GM13977 (cell line): ENCODE measurements around the gene CITED4.

Source experiments
- DNase-seq: peaks from one replicate; pipeline ENCODE4 v3.0.0; 2012; ENCODE audit warnings: low spot score
- in situ Hi-C: fragments of 300-500 bp; cut with MboI; formaldehyde crosslinking; loops from one replicate; pipeline ENCODE4 v1.12.0; 2022; ENCODE audit warnings: low sequenced_read_pairs, low pct_unique_long_range_greater_than_20kb, mixed read lengths, inconsistent platforms; ENCODE audit not compliant: unreplicated experiment
- TF ChIP-seq, protein P1 (sequence below): IDR thresholded peaks from 2 replicates; pipeline ENCODE4 v1.5.1; 2012; ENCODE audit warnings: mild to moderate bottlenecking, control low read depth; ENCODE audit not compliant: insufficient read depth; ENCODE audit errors: extremely low read depth, missing control alignments

CITED4 gene

DNA sequence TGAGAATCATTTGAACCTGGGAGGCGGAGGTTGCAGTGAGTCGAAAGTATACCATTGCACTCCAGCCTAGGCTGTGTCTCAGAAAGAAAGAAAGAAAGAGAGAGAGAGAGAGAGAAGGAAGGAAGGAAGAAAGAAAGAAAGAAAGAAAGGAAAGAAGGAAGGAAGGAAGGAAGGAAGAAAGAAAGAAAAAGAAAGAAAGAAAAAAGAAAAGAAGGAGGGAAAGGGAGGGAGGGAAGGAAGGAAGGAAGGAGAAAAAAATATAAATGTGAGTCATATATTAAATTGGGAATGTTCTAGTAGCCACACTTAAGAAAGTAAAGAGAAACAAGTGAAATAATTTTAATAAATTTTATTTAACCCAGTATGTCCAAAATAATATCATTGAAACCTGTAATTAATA is 16.7 kb upstream of the CITED4 start:
- in situ Hi-C loops: no loop called here
- TF ChIP-seq, protein P1, sequence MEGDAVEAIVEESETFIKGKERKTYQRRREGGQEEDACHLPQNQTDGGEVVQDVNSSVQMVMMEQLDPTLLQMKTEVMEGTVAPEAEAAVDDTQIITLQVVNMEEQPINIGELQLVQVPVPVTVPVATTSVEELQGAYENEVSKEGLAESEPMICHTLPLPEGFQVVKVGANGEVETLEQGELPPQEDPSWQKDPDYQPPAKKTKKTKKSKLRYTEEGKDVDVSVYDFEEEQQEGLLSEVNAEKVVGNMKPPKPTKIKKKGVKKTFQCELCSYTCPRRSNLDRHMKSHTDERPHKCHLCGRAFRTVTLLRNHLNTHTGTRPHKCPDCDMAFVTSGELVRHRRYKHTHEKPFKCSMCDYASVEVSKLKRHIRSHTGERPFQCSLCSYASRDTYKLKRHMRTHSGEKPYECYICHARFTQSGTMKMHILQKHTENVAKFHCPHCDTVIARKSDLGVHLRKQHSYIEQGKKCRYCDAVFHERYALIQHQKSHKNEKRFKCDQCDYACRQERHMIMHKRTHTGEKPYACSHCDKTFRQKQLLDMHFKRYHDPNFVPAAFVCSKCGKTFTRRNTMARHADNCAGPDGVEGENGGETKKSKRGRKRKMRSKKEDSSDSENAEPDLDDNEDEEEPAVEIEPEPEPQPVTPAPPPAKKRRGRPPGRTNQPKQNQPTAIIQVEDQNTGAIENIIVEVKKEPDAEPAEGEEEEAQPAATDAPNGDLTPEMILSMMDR: no peak

DNA sequence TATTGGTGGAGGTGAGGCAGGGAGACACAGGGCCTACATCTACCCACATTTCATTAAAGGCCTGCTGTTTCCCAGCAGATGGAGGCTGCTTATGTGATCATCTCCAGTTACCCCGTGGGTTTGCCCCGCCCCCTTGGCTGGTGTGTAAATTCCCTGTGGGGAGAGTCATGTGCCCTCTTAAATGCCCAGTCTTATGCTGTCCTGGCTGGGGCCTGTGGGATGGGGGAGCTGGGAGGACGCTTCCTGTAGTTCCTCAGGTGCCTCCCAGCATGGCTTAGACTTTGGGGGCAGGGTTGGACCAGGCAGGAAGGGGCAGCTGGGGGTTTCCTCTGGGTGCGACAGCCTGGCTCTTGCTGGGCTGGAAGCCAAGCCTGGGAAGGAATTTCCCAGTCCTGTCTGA is 15.5 kb upstream of the CITED4 start:
- no peak for DNase-seq
- TF ChIP-seq, protein P1: no peak
- in situ Hi-C loops: no loop called here

More for the DNA sequence above, 16.7 kb upstream of the CITED4 start:
- DNase-seq: no peak

DNA sequence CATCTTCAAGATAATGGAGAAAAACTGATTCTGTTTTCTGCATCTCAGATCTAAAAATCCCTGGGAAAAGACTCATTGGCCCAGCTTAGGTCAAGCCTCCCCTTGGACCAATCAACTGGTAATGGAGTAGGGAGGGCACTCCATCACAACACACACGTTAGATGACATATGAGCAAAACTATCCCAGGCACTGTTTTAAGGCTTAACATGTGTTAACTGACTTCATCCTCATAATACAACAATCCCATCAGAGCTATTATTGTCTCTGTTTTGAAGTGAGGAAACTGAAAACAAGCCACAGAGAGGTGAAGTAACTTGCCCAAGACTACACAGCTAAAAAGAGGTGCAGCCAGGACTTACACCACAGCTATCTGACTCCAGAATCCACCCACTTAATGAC is 14.7 kb upstream of the CITED4 start:
- TF ChIP-seq, protein P1: no peak
- DNase-seq: no peak
- in situ Hi-C loops: no loop called here

DNA sequence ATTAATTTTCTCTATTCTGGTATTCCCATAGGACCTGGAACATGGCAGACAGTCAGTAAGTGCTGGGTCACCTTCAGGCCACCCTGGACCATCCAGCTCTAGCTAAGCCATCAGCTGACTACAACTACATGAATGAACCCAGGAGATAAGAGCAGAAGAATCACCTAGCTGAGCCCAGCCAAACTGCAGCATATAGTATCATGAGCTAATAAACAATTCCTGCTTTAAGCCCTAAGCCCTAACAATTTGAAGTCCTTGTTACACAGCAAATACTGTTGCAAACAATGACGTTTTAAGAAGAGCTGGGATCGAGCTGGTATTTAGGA is 14.2 kb upstream of the CITED4 start:
- in situ Hi-C loops: no loop called here
- no peak for DNase-seq
- TF ChIP-seq, protein P1: no peak

DNA sequence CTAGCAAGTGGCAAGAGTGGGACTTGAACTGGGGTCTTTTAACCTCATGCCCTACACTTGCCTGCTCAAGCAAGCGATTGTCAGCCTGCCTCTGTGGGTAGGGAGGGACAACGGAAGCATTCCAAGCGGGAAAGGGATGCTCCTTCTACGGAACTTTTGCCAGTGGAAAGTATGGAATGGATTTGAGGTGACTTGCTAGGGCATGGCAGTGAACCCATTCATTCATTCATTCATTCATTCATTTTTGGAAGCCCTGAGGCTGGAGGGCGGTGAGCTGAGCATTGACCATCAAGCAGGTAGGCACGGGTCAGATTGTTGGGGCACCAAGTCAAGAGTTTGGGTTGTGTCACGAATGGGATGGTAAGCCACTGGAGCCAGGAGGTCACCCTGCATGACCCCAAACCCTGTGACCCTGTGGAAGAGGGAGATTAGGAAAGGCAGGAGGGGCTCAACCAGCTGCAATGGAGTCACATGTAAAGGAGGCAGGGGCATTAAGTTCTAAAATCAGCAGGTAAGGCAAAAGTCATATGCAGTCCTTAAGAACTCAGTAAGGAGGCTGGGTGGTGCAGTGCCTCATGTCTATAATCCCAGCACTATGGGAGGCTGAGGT is 11.8 kb upstream of the CITED4 start:
- DNase-seq: no peak
- TF ChIP-seq, protein P1: no peak
- in situ Hi-C loops: no loop called here

DNA sequence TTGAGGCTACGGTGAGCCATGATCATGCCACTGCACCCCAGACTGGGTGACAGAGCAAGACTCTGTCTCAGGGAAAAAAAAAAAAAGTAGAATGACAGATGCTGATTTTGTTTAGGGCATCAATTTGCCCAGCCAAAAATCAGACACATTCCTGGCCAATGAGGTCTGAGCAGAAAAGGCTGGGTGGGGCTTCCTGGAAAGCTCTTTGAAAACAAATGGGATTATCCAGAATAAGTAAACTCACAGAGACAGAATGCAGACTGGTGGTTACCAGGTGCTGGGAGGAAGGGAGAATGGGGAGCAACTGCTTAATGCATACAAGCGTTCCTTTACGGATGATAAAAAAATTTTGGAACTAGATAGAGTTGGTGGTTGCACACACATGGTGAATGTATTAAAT is 10.1 kb upstream of the CITED4 start:
- no peak for DNase-seq
- in situ Hi-C loops: no loop called here
- TF ChIP-seq, protein P1: no peak

DNA sequence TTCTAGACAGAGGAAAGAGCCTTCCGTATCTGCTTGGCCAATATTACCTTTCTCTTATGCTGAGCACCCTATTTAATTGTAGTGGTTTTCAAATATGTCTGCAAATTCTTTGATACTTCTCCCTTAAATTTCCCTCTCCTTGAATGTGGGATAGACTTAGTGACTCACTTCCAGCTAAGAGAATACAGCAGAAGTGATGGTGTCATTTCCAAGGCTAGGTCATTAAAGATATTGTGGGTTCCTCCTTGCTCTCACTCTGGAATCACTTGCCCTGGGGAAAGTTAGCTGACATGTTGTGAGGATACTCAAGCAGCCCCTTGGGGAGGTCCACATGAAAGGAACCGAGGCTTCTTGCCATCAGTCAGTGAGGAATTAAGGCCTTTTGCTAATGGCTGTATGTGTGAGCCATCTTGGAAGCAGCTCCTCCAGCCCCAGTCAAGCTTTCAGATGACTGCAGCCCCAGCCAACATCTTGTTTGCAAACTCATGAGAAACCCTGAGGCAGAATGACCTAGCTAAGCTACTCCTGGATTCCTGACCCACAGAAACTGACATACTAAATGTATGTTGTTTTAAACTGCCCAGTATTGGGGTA is 8.1 kb upstream of the CITED4 start:
- TF ChIP-seq, protein P1: no peak
- in situ Hi-C loops: no loop called here
- no peak for DNase-seq
